Nephron progenitor cell (in vitro differentiated cells): Measurements from ENCODE around the gene TECPR2.
"Not testable (repeated sequence)": the region's sequence is repeated elsewhere in the genome, so short reads cannot be mapped to it uniquely, and the experiment has no call there.

Source experiments
- DNase-seq: peaks from one replicate; pipeline ENCODE4 v3.0.0; 2021
- H3K27ac Mint-ChIP-seq: 2 replicates; pipeline ENCODE4 v1.8.0; 2021; ENCODE audit warnings: mild to moderate bottlenecking, moderate library complexity, mixed read lengths
- H3K27me3 Mint-ChIP-seq: 2 replicates; pipeline ENCODE4 v1.8.0; 2021; ENCODE audit warnings: mild to moderate bottlenecking, low read depth, mixed read lengths; ENCODE audit not compliant: poor library complexity
- H3K36me3 Mint-ChIP-seq: 2 replicates; pipeline ENCODE4 v1.8.0; 2021; ENCODE audit warnings: low read depth, mixed read lengths
- H3K4me1 Mint-ChIP-seq: 2 replicates; pipeline ENCODE4 v1.8.0; 2021; ENCODE audit warnings: mixed read lengths
- H3K4me3 Mint-ChIP-seq: 2 replicates; pipeline ENCODE4 v1.8.0; 2021; ENCODE audit warnings: mild to moderate bottlenecking, moderate library complexity, mixed read lengths
- H3K9me3 Mint-ChIP-seq: 2 replicates; pipeline ENCODE4 v1.8.0; 2021; ENCODE audit warnings: mild to moderate bottlenecking, moderate library complexity, mixed read lengths
- CTCF ChIP-seq: fragments of 200-600 bp; sonication (generic); IDR thresholded peaks from 2 replicates; pipeline ENCODE4 v1.5.0; 2021; ENCODE audit warnings: antibody characterized with exemption

Gene TECPR2

GRCh38 chr14:102513899-102514772, 151.4 kb downstream of the TECPR2 start:
- H3K4me1 Mint-ChIP-seq, result peaks cover 25% of the 10 kb centered on the region
- H3K27me3 Mint-ChIP-seq, result peaks cover 22% of the 10 kb centered on the region
- no peak for DNase-seq
- no peaks in the 10 kb centered on the region for H3K9me3 Mint-ChIP-seq
- no peak overlapping the region for H3K27ac Mint-ChIP-seq
- no peak overlapping the region for H3K4me3 Mint-ChIP-seq
- no peak for TF ChIP-seq CTCF
- no peaks in the 10 kb centered on the region for H3K36me3 Mint-ChIP-seq

GRCh38 chr14:102514987-102515733, 152.4 kb downstream of the TECPR2 start:
- Mint-ChIP-seq H3K4me3 (peak overlapping the region; percentile 36), H3K9me3 (no peaks in the 10 kb centered on the region), H3K4me1 (peaks cover 25% of the 10 kb centered on the region), H3K27me3 (peaks cover 26% of the 10 kb centered on the region), H3K27ac (no peak overlapping the region), H3K36me3 (no peaks in the 10 kb centered on the region)
- DNase-seq, result no peak
- no peak for TF ChIP-seq CTCF

GRCh38 chr14:102516531-102517391, 154.0 kb downstream of the TECPR2 start:
- peak overlapping the region; percentile 85 for H3K4me3 Mint-ChIP-seq
- no peaks in the 10 kb centered on the region for H3K9me3 Mint-ChIP-seq
- H3K27me3 Mint-ChIP-seq, result peaks cover 29% of the 10 kb centered on the region
- H3K4me1 Mint-ChIP-seq, result peaks cover 9% of the 10 kb centered on the region
- H3K27ac Mint-ChIP-seq, result no peak overlapping the region
- DNase-seq, result peak; percentile 85
- no peaks in the 10 kb centered on the region for H3K36me3 Mint-ChIP-seq
- TF ChIP-seq CTCF, result peak; percentile 61

- no peak for TF ChIP-seq CTCF
- DNase-seq, result no peak
- H3K4me3 Mint-ChIP-seq, result peak overlapping the region; percentile 82
- H3K4me1 Mint-ChIP-seq, result peaks cover 1% of the 10 kb centered on the region
- peaks cover 29% of the 10 kb centered on the region for H3K27me3 Mint-ChIP-seq
- no peak overlapping the region for H3K27ac Mint-ChIP-seq
- no peaks in the 10 kb centered on the region for H3K9me3 Mint-ChIP-seq
- no peaks in the 10 kb centered on the region for H3K36me3 Mint-ChIP-seq
Measured at GRCh38 chr14:102517392-102518062, 154.8 kb downstream of the TECPR2 start.

GRCh38 chr14:102518063-102518648, 155.4 kb downstream of the TECPR2 start:
- peak overlapping the region; percentile 82 for H3K4me3 Mint-ChIP-seq

GRCh38 chr14:102519709-102520108, 157.0 kb downstream of the TECPR2 start:
- Mint-ChIP-seq H3K4me1 (peaks cover 12% of the 10 kb centered on the region), H3K27me3 (peaks cover 27% of the 10 kb centered on the region)
- H3K36me3 Mint-ChIP-seq, H3K27ac Mint-ChIP-seq, DNase-seq, H3K4me3 Mint-ChIP-seq, H3K9me3 Mint-ChIP-seq: not testable (repeated sequence)

More at GRCh38 chr14:102518063-102518648, 155.4 kb downstream of the TECPR2 start:
- H3K36me3 Mint-ChIP-seq, result no peaks in the 10 kb centered on the region
- H3K4me1 Mint-ChIP-seq, result peaks cover 4% of the 10 kb centered on the region
- TF ChIP-seq CTCF, result no peak
- DNase-seq, result no peak
- H3K9me3 Mint-ChIP-seq, result no peaks in the 10 kb centered on the region
- H3K27me3 Mint-ChIP-seq, result peaks cover 32% of the 10 kb centered on the region
- H3K27ac Mint-ChIP-seq, result no peak overlapping the region
